DMS153 treated with DMSO at 0.1 percent for 48 hours (cell line): ENCODE data around the gene CSNK1G2.

ENCODE experiments used
- DNase-seq: peaks from one replicate; lab custom pipeline; 2025; ENCODE audit not compliant: unreplicated experiment; lab: John Stamatoyannopoulos, UW

The CSNK1G2 gene

DNA sequence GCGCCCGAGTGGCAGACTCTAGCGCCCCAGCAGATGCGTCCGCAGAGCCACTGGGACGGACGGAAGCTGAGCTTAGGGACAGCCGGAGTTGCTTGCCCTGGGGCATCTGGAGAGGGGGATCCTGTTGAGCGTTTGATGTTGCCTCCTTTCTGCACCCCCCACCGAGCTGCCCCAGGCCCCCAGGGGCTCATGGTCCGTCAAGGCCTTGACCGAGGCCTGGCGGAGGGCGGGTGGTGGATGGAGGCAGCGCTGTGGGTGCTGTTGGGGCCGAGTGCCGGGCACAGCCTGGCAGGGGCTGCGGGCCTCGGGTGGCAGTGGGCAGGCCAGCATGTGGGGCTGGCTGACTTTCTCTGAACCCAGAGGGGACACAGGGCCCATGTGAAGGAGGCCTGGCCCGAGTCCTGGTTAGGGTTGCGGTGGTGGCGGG, 2.7 kb downstream of the CSNK1G2 start:
- DNase-seq = no peak

DNA sequence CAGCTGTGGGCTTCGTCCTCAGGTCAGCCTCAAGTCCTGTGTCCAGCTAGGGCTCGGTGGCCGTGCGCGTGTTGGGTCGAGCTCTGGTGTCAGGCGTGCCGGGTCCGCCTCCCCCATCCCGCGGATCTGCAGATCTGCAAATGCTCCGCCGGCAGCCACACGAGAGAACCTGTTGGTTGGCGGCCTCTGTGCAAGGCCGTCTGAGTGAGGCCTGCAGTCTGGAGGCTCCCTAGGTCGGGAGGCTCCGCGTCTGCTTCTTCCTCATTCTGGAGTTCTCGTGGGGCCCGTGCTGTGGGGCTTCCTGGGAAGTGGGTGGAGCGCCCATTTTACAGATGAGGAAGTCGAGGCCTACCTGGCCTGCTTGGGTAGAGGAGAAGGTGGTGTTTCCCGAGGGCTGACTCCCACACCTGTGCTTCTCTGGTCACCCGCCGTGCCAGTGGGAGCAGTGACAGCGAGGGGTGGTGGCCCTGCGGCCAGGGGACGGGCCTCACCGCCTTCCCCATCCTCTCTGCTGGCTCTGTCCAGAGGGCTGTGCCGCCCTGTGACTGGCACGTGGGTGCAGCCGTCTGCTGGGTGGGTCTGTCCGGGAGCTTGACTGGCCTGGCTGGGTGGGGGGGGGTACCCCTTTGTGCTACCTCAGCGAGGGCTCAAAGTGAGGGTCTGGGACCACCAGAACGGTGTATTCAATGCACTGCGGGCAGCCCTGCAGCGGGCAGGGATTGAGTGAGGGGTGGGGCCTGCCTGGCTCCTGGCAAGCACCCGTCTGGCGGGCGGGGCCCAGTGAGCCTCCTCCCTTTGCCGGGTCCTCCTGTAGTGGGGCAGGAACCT, 3.3 kb downstream of the CSNK1G2 start:
- no peak for DNase-seq

DNA sequence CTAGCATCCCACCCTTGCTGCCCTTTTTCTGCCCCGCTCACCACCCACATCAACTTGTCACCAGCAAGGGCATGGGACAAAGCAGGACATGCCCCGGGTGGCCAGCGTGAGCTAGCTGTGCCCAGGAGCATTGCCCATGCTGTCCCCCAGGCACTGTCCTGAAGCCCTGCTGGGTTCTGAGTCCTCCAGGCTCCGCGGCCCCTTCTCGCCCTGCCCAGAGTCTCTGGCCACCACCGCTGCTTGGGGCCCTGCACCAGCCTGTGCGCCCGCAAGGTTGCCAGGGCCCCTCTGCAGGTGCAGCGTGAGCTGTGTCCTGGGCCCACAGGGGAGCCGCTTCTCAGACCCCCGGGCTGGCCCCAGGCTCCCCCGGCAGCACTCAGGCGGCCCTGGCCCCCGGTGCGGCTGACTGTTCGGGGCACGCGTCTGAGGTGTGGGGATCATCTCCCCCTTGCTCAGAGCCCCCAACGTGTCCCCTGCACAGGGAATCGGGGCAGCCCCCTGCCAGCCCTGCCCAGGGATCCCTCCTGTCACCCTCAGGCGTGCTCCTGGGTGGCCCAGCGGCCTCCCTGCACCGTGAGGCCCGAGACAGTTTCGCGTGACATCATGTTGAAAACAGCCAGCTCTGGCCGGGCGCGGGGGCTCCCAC, 4.1 kb downstream of the CSNK1G2 start:
- no peak for DNase-seq

DNA sequence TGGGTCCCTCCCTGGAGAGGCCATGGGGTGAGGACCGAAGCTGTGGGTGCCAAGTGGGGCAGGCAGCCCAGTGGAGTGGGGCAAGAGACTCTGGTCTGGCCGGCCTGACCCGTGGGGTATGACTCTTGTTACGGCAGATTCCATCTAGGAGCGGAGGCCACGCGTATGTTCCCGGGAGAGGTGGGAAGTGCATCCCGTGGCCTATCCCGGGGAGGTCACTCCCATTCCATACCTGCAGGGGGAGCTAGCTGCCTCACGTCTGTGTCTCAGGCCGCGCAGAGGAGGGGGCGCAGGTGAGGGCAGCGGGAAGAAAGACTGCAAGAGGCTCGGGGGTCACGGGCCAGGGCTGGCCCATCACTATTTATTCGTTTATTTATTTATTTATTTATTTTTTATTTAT, 4.9 kb downstream of the CSNK1G2 start:
- DNase-seq = no peak

DNA sequence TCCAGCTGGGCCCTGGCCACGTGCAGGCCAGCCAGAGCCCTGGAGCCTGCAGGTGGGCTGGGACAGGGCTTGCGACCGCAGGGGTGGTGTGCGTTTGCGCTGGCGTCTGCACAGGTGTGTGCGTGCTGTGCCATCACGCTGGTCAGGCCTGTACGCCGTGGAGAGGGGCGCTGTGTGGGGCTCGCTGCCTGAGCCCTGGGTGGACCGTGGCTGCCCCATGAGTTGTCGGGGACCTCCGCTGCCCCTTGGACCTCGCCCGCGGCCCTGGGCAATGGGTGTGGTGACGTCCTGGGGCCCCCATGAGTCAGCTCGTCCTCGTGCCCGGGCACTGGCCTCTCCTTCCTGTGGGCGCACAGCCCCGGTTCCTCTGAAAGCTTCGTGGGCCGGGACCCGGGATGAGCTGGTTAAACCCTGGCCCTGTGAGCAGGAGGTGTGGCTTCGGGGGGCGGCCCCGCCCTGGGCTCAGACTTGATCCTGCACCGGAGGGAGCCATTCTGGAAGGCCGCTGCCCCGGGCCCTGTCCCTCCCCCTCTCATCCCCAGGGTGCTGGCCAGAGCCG, 6.8 kb downstream of the CSNK1G2 start:
- no peak for DNase-seq

DNA sequence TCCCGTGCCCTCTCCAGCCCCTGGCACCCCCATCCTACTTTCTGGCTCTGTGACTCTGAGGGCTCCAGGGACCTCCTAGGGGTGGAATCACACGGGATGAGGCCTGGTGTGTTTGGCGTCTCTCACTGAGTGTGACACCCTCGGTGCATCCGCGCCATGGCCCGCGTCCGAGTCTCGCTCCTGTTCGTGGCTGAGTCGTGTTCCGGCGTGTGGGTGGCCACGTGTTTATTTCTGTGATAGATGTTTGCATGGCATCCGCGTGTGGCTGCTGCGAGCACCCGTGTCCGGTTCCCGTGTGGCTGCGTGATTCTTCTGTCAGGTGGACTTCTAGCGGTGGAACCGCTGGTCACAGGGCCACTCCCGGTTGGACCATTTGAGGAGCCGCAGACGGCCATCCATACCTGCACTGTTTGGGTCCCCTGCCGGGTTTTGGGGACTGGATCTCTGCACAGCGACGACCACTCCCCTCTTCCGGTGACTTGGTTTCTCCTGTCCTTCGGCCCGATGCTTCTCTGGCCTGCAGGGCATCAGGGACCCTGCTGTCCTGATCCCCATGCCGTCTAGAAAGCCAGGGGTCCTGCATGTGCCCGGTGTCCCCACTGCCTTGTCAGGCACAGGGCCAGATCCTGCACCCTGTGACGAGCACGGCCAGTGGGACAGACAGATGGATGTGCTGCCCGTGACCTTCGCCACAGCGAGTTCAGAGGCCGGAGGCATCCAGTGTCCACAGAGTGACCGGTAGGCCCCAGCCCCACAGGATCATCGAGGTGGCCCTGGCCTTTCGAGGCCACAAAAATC, 8.5 kb downstream of the CSNK1G2 start:
- DNase-seq = no peak

DNA sequence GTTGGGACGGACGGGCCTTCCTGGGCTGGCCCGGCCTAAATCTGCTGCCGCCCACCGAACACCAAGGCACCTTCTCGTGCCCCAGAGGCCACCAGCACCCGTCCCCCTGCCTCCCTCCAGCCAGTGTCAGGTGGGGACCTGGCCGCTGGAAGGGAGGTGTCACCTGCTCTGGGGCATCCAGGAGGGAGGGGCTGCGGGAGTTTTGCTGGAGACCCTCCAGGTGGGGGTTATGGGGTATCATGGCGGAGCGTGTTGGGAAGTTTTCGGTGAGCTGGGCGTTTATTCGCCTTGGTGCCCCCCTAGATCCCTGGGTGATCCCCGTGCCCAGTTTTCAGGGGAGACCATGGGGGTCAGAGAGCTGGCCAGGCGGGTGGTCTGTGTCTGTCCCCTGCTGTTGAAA, 9.7 kb downstream of the CSNK1G2 start:
- DNase-seq = no peak

DNA sequence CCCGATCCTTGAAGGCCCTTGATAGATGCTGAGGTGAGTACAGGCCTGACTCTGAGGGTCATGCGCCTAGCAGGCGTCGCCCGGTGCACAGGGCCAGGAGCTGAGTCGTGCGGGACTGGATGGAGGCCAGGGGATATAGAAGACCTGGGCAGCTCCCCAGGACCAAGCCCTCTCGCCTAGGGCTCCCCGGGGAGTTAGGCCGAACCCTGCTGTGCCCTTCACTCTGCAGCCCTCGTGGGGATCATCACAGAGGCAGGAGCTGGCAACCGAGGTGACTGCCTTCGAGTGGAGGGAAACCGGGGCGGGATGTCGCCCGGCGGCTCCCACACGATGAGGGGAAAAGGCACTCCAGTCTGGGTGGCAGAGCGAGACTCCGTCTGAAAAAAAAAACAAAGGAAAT, 11.7 kb downstream of the CSNK1G2 start:
- no peak for DNase-seq

DNA sequence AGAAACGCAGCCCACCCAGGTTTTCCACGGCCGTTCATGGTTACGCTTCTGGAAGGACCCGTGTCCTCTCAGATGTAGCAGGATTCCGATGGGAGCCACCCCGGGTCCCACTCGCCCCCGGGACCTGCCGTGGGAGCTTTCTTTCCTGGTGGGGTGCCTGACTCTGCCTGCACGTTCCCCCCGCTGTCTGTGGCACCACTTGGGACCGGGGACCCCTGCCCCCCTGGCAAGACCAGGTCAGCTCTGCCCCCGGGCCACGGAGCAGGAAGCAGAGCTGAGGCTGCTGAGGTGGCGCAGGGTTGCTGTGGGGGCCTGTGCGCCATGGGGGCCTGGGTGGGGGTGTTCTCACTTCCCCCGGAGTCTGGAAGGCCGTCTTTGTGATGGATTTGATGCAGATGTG, 12.1 kb downstream of the CSNK1G2 start:
- DNase-seq = no peak

DNA sequence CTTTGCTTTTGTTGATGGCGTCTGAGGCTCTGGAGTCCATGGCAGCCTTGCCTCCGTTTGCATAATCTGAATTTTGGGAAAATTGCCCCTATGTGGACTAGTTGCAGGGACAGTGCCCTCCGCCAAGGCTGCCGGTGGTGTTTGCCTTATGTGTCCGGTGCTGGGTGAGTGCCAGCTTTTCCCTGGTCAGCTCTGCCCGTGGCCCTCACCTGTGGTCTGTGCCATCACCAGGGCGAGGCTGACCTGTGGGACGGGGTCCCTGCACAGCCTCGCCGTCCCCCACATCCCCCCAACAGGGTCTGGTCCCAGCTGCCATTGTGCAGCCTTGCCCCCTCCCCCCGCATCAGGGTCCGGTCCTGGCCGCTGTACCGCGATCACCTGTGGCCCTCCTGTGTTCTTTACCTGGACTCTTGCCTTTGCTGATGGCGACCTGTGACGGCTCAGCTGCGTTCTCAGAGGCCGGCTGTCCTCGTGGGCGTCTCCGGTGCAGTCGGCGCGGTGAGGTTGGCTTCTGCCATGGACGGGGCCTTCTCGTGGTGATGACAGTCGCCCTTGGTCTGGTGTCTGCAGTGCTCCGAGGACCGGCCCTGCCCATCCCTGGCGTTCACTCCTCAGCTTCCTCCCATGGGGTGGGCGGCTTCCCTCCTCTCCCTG, 12.6 kb downstream of the CSNK1G2 start:
- DNase-seq = no peak

DNA sequence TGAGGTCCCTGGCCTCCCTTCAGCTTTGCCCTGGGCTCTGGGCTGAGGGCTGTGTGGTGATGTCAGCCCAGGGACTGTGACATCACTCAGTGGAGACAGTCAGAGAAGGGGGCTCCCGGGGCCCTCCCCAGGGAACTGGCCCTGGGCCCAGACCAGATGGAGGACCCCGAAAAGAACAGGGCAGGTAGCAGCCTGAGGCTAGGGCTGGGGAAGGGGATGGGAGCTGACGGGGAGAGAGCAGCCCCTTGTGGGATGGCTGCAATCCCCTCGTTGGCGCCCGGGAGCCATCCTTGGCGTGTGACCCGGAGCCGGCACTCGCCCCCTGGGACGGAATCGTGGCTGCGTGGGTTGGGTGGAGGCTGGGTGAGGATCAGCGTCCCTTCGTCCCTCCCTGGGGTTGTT, 13.6 kb downstream of the CSNK1G2 start:
- no peak for DNase-seq

DNA sequence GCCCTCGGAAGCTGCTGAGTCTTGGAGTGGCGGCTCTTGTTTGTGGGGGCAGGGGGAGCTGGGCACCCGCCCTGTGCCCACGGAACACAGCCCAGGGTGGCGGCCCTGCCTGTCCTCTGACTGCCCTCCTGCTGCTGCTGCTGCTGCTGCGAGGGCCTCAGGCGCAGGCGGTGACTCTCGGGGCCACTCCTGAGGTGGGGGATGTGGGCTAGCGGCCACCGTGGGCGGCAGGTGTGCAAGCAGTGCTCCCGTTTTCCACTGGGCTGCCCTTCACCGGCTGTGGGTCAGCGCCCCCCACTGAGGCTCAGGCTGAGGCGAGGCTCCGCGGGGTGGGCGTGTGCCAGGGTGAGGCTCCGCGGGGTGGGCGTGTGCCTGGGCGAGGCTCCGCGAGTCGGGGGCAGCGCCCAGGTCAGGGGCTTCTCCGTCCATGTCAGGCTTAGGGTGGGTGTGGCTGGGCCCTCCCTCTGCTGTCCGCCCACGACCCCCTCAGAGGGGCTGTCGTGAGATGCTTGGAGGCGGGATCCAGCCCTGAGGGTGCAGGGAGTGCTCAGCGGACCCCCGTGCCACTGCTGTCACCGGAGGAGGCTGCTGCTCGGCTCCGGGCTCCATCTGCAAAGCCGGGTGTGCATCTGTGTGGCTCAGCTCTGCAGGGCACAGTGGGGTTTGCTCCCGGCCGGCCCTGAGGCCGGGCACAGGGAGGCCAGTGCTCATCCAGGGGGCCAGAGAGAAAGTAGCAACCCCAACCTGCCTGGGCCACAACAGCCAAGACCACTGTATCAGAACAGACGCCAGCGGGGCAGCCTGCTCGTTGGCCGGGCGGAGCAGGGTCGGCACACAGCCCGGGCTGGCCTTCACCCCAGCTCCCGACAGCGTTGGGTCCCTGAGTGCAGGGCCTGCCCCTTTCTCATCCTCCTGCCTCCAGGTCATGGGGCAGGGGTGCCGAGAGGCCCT, 14.5 kb downstream of the CSNK1G2 start:
- no peak for DNase-seq

DNA sequence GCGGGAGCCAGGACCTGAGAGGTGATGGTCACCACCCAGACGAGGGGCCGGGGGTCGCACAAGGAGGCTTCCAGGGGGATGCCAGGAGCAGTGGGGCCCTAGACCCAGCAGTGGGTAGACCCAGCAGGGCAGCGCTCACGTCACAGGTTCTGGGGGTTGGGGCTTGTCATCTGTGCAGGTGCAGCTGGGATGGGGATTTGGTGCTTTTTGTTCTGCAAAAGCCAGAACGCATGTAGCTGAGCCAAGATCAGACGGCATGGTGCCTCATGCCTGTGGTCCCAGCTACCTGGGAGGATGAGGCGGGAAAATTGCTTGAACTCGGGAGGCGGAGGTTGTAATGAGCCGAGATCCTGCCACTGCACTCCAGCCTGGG, 15.1 kb downstream of the CSNK1G2 start:
- no peak for DNase-seq

DNA sequence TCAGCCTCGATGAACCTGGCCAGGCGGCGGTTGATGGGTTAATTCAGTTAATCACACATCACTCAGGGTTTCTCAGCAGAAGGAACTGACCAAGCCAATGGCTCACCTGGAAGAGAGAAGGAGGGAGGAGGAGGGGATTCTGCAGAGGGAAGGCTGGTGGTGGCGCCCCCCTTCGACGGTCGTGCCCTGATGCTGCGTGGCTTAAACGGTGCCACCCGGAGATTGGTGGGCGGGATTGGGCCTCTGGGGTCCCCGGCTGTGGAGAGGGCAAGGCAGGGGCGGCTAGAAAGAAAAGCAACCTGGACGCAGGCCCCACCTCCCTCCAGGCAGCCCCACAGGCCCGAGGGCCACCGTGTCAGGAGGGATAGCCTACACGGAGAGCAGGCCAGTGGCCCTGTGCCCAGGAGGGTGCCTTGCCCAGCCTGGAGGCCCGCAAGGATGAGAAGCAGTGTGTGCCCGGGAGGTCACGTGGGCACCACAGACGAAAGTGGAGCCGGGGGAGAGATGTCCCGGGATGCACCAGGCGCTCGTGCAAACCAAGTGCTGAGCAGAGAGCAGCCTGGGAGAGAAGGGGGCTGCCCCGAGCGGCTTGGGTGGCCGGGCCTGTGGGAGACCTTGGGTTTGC, 16.0 kb downstream of the CSNK1G2 start:
- DNase-seq = no peak

DNA sequence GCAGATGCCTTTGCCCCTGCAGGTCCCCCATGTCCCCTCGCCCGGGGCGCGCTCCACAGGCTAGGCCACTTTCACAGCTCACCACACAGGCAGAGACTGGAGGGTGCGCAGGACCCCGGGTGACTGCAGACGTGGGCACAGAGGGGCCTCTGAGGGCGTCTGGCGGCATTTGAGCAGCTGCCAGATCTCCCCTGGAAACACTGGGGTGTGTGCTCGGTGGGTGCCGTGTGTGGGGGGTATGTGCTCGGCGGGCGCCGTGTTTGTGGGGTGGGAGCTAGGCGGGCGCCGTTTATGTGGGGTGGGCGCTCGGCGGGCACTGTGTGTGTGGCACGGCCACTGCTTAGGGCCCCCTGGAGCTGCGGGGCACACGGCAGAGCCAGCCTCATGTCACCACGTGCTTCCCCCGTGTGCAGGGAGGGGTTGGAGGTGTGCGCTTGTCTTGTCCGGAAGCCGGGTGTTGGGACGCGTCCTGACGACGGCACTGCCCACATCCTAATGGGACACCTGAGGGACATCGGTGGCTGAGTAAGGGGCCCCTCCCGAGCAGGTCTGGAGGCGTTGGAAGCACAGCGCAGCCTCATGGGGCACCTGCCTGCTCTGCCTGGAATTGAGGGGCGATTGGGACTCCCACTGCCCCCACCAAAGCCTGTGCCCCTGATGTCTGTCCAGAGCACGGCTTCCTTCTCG, 16.7 kb downstream of the CSNK1G2 start:
- DNase-seq = no peak

DNA sequence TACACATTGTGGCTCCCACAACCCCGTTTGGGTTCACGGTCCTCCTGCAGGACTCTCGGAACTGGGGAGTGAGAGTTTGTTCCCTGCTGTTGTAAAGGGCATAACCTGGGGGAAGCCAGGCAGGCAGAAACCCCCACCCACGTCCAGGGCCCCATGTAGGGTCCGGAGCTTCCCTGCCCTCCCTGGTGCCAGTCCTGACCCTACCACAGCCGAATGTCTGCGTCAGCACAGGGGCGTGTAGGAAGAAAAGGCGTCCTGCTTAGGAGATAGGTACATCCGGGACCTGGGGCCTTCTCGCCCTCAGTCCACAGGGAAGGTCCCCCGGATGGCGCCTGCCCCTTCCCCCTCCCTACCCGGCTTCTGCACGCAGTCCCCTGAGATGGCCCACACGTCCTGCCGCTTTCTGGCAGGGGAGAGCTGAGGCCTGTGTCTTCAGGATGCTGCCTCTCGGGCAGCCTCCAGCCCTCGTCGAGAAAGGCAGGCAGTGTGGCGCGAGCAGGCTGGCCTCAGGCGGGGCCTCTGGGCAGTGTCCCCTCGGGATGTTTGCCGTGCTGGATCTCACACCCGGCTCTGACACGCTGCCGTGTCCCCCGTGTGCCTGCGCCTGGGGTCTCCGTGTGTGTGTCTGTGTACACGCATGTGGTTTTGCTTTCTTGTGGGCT, 19.1 kb downstream of the CSNK1G2 start:
- DNase-seq = no peak

DNA sequence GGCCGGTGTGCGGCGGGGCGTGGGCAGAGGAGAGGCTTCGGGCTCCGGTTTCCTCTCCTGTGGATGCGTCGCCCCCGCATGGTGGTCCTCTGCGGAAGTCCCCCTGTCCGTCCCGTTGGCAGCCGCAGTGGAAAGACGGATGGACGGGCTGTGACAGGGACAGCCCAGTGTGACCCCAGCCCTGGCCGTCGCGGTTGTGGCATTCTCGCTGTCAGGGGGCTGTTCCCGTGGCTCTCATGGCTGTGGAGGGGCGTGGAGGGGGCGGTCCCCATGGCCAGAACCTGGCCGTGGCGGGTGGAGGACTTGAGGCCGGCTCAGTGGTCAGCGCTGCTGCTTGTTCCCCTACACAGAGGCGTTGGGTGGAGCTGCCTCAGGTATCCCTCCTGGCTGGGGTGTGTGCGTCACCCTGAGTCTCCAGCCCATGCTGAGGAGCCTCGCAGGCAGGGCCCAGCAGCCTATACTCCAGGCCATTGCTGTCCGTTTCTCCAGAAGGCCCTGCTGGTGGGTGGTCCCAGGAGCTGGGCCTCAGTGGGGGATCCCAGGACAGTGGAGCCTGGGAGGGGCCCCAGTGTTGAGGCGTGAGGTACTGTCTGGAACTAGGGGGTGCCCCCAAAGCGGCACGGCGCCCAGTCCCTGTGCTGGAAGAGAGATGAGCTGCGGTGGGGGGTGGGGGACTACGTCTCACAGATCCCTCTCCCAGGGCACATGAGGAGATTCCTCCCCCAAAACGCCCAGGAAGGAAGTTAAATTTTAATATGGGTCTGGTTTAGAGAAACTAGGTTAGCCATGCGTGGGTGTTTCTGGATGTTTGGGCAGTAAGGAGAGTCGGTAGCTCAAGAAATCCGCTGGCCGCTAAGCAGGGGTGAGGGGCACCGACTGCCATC, 20.3 kb downstream of the CSNK1G2 start:
- no peak for DNase-seq
